GM23248 (cell line): ENCODE results near the gene C20orf202. TPM values are rescaled to one million over a fixed set of nuclear protein-coding genes. Genes with fewer than 3 reads are reported as not detected.

Source experiments
- DNase-seq: peaks from one replicate; pipeline ENCODE4 v3.0.0-alpha.2; 2015
- H2AFZ ChIP-seq: fragments of 200-600 bp; sonication (generic); 2 replicates; pipeline ENCODE4 v1.6.1; 2016; ENCODE audit warnings: antibody characterized with exemption
- H3F3A ChIP-seq: fragments of 200-600 bp; sonication (generic); 2 replicates; pipeline ENCODE4 v1.6.1; 2016; ENCODE audit warnings: mild to moderate bottlenecking, antibody characterized with exemption, mixed run types; ENCODE audit not compliant: insufficient read depth
- H3K27ac ChIP-seq: fragments of 200-600 bp; sonication (generic); 2 replicates; pipeline ENCODE4 v1.5.1; 2016; ENCODE audit warnings: mild to moderate bottlenecking
- H3K27me3 ChIP-seq: fragments of 200-600 bp; sonication (generic); replicated peaks from 2 replicates; pipeline ENCODE4 v1.6.1; 2016; ENCODE audit warnings: mild to moderate bottlenecking; ENCODE audit not compliant: insufficient read depth
- H3K36me3 ChIP-seq: fragments of 200-600 bp; sonication (generic); 2 replicates; pipeline ENCODE4 v1.6.1; 2016; ENCODE audit warnings: low read depth, mild to moderate bottlenecking
- H3K4me1 ChIP-seq: fragments of 200-600 bp; sonication (generic); 2 replicates; pipeline ENCODE4 v1.6.1; 2016; ENCODE audit warnings: mild to moderate bottlenecking; ENCODE audit not compliant: insufficient read depth
- H3K4me2 ChIP-seq: fragments of 200-600 bp; sonication (generic); one replicate; pipeline ENCODE4 v1.6.1; 2016; ENCODE audit warnings: mild to moderate bottlenecking; ENCODE audit not compliant: unreplicated experiment
- H3K4me3 ChIP-seq: fragments of 200-600 bp; sonication (generic); 2 replicates; pipeline ENCODE4 v1.5.1; 2016; ENCODE audit warnings: mild to moderate bottlenecking
- H3K79me2 ChIP-seq: fragments of 200-600 bp; sonication (generic); 2 replicates; pipeline ENCODE4 v1.6.1; 2016; ENCODE audit warnings: mild to moderate bottlenecking; ENCODE audit not compliant: insufficient read depth
- H3K9ac ChIP-seq: fragments of 200-600 bp; sonication (generic); 2 replicates; pipeline ENCODE4 v1.6.1; 2016; ENCODE audit warnings: mild to moderate bottlenecking
- H3K9me2 ChIP-seq: fragments of 200-600 bp; sonication (generic); 2 replicates; pipeline ENCODE4 v1.6.1; 2016; ENCODE audit warnings: mixed run types, mild to moderate bottlenecking, moderate library complexity; ENCODE audit not compliant: insufficient read depth
- H3K9me3 ChIP-seq: fragments of 200-600 bp; sonication (generic); one replicate; pipeline ENCODE4 v1.6.1; 2017; ENCODE audit warnings: low read depth
- H4K20me1 ChIP-seq: fragments of 200-600 bp; sonication (generic); 2 replicates; pipeline ENCODE4 v1.6.0; 2016; ENCODE audit not compliant: insufficient read depth
- EZH2 ChIP-seq: fragments of 200-600 bp; sonication (generic); IDR thresholded peaks from 2 replicates; pipeline ENCODE4 v1.6.1; 2018; ENCODE audit warnings: antibody characterized with exemption, mild to moderate bottlenecking; ENCODE audit not compliant: insufficient read depth, poor library complexity, severe bottlenecking
- EZH2phosphoT487 ChIP-seq: fragments of 200-600 bp; sonication (generic); IDR thresholded peaks from 2 replicates; pipeline ENCODE4 v1.6.1; 2018; ENCODE audit warnings: antibody characterized with exemption, moderate library complexity, mild to moderate bottlenecking, low read depth; ENCODE audit not compliant: insufficient read depth
- WGBS, 2 experiments: methylation state at CpG; one replicate each; pipeline ENCODE4 v1.1.6; 2015 to 2017; ENCODE audit warnings: low lambda C conversion rate in 2 of 2, low coverage in 1 of 2; ENCODE audit errors: missing lambda C conversion rate in 2 of 2; 5-methylcytosine and 5-hydroxymethylcytosine counted together
- in situ Hi-C: fragments of 300-500 bp; cut with MboI; formaldehyde crosslinking; loops from 2 replicates; pipeline ENCODE4 v1.15.0; 2020
- polyA plus RNA-seq: library from polyadenylated mRNA; unstranded; fragments of >200 nt; fragmentation: Nextera tagmentation; extraction: Ambion mirVana; gene quantifications from 2 replicates; pipeline ENCODE4 v1.2.1, GENCODE V29; 2016
- total RNA-seq: library from RNA; depleted of rRNA; stranded (reverse); fragments of >200 nt; shearing (Covaris generic); gene quantifications from 2 replicates; pipeline ENCODE4 v1.2.3, GENCODE V29; 2014

Gene C20orf202
- total and polyA plus RNA-seq, 2 experiments from 2014 or later: not detected

- Histone ChIP-seq H3K4me2 (no peak overlapping the region), H3K9me3 (no peaks in the 10 kb centered on the region), H3K79me2 (no peaks in the 10 kb centered on the region), H3K4me1 (no peaks in the 10 kb centered on the region), H3K9ac (no peak overlapping the region), H2AFZ (no peak overlapping the region), H4K20me1 (no peaks in the 10 kb centered on the region), H3F3A (no peaks in the 10 kb centered on the region), H3K4me3 (no peak overlapping the region), H3K27ac (no peak overlapping the region), H3K27me3 (peaks cover 37% of the 10 kb centered on the region), H3K36me3 (no peaks in the 10 kb centered on the region), H3K9me2 (no peaks in the 10 kb centered on the region)
- in situ Hi-C loops: no loop called here
- 19% methylated on average over 13 of the region's 13 CpGs for WGBS, 2 experiments
- TF ChIP-seq EZH2phosphoT487 (no peak), EZH2 (peak; percentile 40)
- no peak for DNase-seq
Measured at GRCh38 chr20:1184260-1184637, 19.0 kb upstream of the C20orf202 start.

GRCh38 chr20:1184638-1185315 lies 18.5 kb upstream of the C20orf202 start, which contains the start of gene TMEM74B:
Gene TMEM74B, minus strand, starts transcription at chr20:1184981. Its CDS starts 1,180 bp downstream, at chr20:1183801.
- TF ChIP-seq EZH2 (no peak), EZH2phosphoT487 (peak; percentile 55; the same call in 1 of the 2 replicates)
- H3F3A ChIP-seq: no peaks in the 10 kb centered on the region
- peak; percentile 25 for DNase-seq
- no peaks in the 10 kb centered on the region for H3K9me2 ChIP-seq
- peaks cover 40% of the 10 kb centered on the region for H3K27me3 ChIP-seq
- no peaks in the 10 kb centered on the region for H3K36me3 ChIP-seq
- H2AFZ ChIP-seq: peak within 1 kb of the TSS; percentile 41; the same call in 1 of the 2 replicates
- H3K9me3 ChIP-seq: no peaks in the 10 kb centered on the region
- no peak within 1 kb of the TSS for H3K4me2 ChIP-seq
- no peak within 1 kb of the TSS for H3K27ac ChIP-seq
- H3K4me1 ChIP-seq: no peaks in the 10 kb centered on the region
- in situ Hi-C loops: no loop called here
- peak within 1 kb of the TSS; percentile 55 for H3K4me3 ChIP-seq
- peak within 1 kb of the TSS; percentile 5 for H3K9ac ChIP-seq
- 4 to 6% methylated on average over 22 to 40 of the region's 76 CpGs for WGBS, 2 experiments
- no peaks in the 10 kb centered on the region for H3K79me2 ChIP-seq
- no peaks in the 10 kb centered on the region for H4K20me1 ChIP-seq

- TF ChIP-seq EZH2 (no peak), EZH2phosphoT487 (no peak)
- Histone ChIP-seq H3K36me3 (no peaks in the 10 kb centered on the region), H3K4me3 (peak overlapping the region; percentile 55), H3K4me2 (no peak overlapping the region), H3K4me1 (no peaks in the 10 kb centered on the region), H3K9me2 (no peaks in the 10 kb centered on the region), H3K27ac (no peak overlapping the region), H3K79me2 (no peaks in the 10 kb centered on the region), H2AFZ (0 out of 2 replicates have a peak overlapping the region, but pooled peaks have one; percentile 41), H3F3A (no peaks in the 10 kb centered on the region), H3K27me3 (peaks cover 45% of the 10 kb centered on the region), H3K9ac (peak overlapping the region; percentile 5), H3K9me3 (no peaks in the 10 kb centered on the region), H4K20me1 (no peaks in the 10 kb centered on the region)
- peak; percentile 21 for DNase-seq
- in situ Hi-C loops: no loop called here
- 1 to 2% methylated on average over 13 to 37 of the region's 54 CpGs for WGBS, 2 experiments
Measured at GRCh38 chr20:1185316-1185741, 17.9 kb upstream of the C20orf202 start.

- peaks cover 50% of the 10 kb centered on the region for H3K27me3 ChIP-seq
Measured at GRCh38 chr20:1185790-1186334, 17.4 kb upstream of the C20orf202 start.

More at GRCh38 chr20:1185790-1186334, 17.4 kb upstream of the C20orf202 start:
- Histone ChIP-seq H3K4me3 (no peak overlapping the region; the same call in 1 of the 2 replicates), H3K27ac (no peak overlapping the region), H3K79me2 (no peaks in the 10 kb centered on the region), H3K9ac (no peak overlapping the region), H3F3A (no peaks in the 10 kb centered on the region), H4K20me1 (no peaks in the 10 kb centered on the region), H3K4me2 (no peak overlapping the region), H3K9me3 (no peaks in the 10 kb centered on the region), H3K9me2 (no peaks in the 10 kb centered on the region), H2AFZ (no peak overlapping the region), H3K4me1 (no peaks in the 10 kb centered on the region), H3K36me3 (no peaks in the 10 kb centered on the region)
- DNase-seq: peak; percentile 69
- 7 to 13% methylated on average over 11 to 20 of the region's 20 CpGs for WGBS, 2 experiments
- TF ChIP-seq EZH2phosphoT487: no peak
- in situ Hi-C loops: no loop called here
